Ascending aorta (tissue), 2 donors: ENCODE results near the gene PHLDA3. TPM values are rescaled to one million over a fixed set of nuclear protein-coding genes. Genes with fewer than 3 reads are reported as not detected.

ENCODE experiments used
- DNase-seq, 2 donors: peaks; one replicate each; pipeline ENCODE4 v3.0.0-alpha.2; 2019; ENCODE audit warnings: low spot score in 2 of 2
- H3K27ac ChIP-seq, 2 donors: fragments of 200-600 bp; sonication (generic); one replicate each; pipeline ENCODE4 v1.5.1; 2016 to 2017; ENCODE audit warnings: mild to moderate bottlenecking in 1 of 2
- H3K27me3 ChIP-seq: fragments of 200-600 bp; sonication (generic); one replicate; pipeline ENCODE4 v1.5.1; 2017
- H3K36me3 ChIP-seq, 2 donors: fragments of 200-600 bp; sonication (generic); one replicate each; pipeline ENCODE4 v1.5.1; 2016
- H3K4me1 ChIP-seq, 2 donors: fragments of 200-600 bp; sonication (generic); one replicate each; pipeline ENCODE4 v1.5.1; 2016 to 2017; ENCODE audit warnings: mild to moderate bottlenecking in 1 of 2
- H3K4me3 ChIP-seq, 2 donors: fragments of 200-600 bp; sonication (generic); one replicate each; pipeline ENCODE4 v1.5.1; 2016 to 2017; ENCODE audit warnings: mild to moderate bottlenecking in 1 of 2
- H3K9me3 ChIP-seq, 2 donors: fragments of 200-600 bp; sonication (generic); one replicate each; pipeline ENCODE4 v1.5.1; 2016
- CTCF ChIP-seq, 3 experiments: fragments of 200-600 bp in 2 of 3; fragments of 450-650 bp in 1 of 3; sonication (generic) in 2 of 3; IDR thresholded peaks; one replicate each; pipeline ENCODE4 v1.5.1; 2016 to 2019; ENCODE audit warnings: antibody characterized with exemption in 3 of 3, mild to moderate bottlenecking in 1 of 3, moderate library complexity in 1 of 3
- intact Hi-C: fragments of 100-400 bp; cut with DNase I; formaldehyde crosslinking; loops from one replicate; pipeline ENCODE4 v1.15.1; 2023
- total RNA-seq: library from RNA; depleted of rRNA; stranded (reverse); fragments of >200 nt; gene quantifications from one replicate; pipeline ENCODE4 v1.1.0, GENCODE V29; 2016

The PHLDA3 gene
- total RNA-seq, 1 donor from 2014 or later, result 111 TPM

GRCh38 chr1:201488830-201489589, 20.0 kb upstream of the PHLDA3 start:
- peak; percentile 31 to 89 for DNase-seq
- Histone ChIP-seq H3K36me3 (peaks cover 69 to 91% of the 10 kb centered on the region in 2 donors), H3K27ac (peak overlapping the region; percentile 72 to 75), H3K27me3 (no peaks in the 10 kb centered on the region), H3K9me3 (no peaks in the 10 kb centered on the region), H3K4me3 (peak overlapping the region; percentile 1 to 24), H3K4me1 (peaks cover 31 to 70% of the 10 kb centered on the region in 2 donors)
- no peak for TF ChIP-seq CTCF (IDR thresholded peaks at IDR 0.05)
- intact Hi-C loops, result no loop called here

- DNase-seq, result no peak
- Histone ChIP-seq H3K9me3 (no peaks in the 10 kb centered on the region), H3K4me1 (peaks cover 24 to 57% of the 10 kb centered on the region in 2 donors), H3K27me3 (no peaks in the 10 kb centered on the region), H3K27ac (peak overlapping the region; percentile 72 to 75), H3K4me3 (no peak overlapping the region), H3K36me3 (peaks cover 66 to 89% of the 10 kb centered on the region in 2 donors)
- TF ChIP-seq CTCF (IDR thresholded peaks at IDR 0.05), result no peak
- intact Hi-C loops, result no loop called here
Measured at GRCh38 chr1:201487742-201488141, 18.8 kb upstream of the PHLDA3 start.

- Histone ChIP-seq H3K36me3 (peaks cover 66 to 84% of the 10 kb centered on the region in 2 donors), H3K27ac (peak overlapping the region; percentile 63 to 72), H3K27me3 (no peaks in the 10 kb centered on the region), H3K4me1 (peaks cover 30 to 56% of the 10 kb centered on the region in 2 donors), H3K4me3 (no peak overlapping the region), H3K9me3 (no peaks in the 10 kb centered on the region)
- no peak for DNase-seq
- intact Hi-C loops, result no loop called here
- no peak for TF ChIP-seq CTCF (IDR thresholded peaks at IDR 0.05)
Measured at GRCh38 chr1:201486187-201486586, 17.2 kb upstream of the PHLDA3 start.

- Histone ChIP-seq H3K9me3 (no peaks in the 10 kb centered on the region), H3K36me3 (peaks cover 61 to 75% of the 10 kb centered on the region in 2 donors), H3K27me3 (no peaks in the 10 kb centered on the region), H3K4me1 (peaks cover 24 to 54% of the 10 kb centered on the region in 2 donors), H3K4me3 (no peak overlapping the region), H3K27ac (peak overlapping the region; percentile 63 to 72)
- intact Hi-C loops, result no loop called here
- DNase-seq, result no peak
- no peak for TF ChIP-seq CTCF (IDR thresholded peaks at IDR 0.05)
Measured at GRCh38 chr1:201485184-201485774, 16.3 kb upstream of the PHLDA3 start.

- no peak for DNase-seq
- Histone ChIP-seq H3K27ac (peak overlapping the region; percentile 66 to 72), H3K27me3 (no peaks in the 10 kb centered on the region), H3K4me3 (no peak overlapping the region), H3K4me1 (peaks cover 9 to 35% of the 10 kb centered on the region in 2 donors), H3K9me3 (no peaks in the 10 kb centered on the region), H3K36me3 (peaks cover 52 to 58% of the 10 kb centered on the region in 2 donors)
- intact Hi-C loops, result loop anchor here (2.0 kb wide), 2 partner anchors 15 to 47 kb away; no protein-coding TSS in a partner anchor
- TF ChIP-seq CTCF (IDR thresholded peaks at IDR 0.05), result no peak
Measured at GRCh38 chr1:201483373-201483949, 14.5 kb upstream of the PHLDA3 start.
